Right lobe of liver (tissue), 6 donors: Measurements from ENCODE around the gene INMT. TPM values are rescaled to one million over a fixed set of nuclear protein-coding genes. Genes with fewer than 3 reads are reported as not detected.

Source experiments
- ATAC-seq, 4 donors: fragments of 200-7000 bp; cut with Tn5 transposase; one replicate each; pipeline ENCODE4 v1.9.1; 2020; ENCODE audit warnings: mild to moderate bottlenecking in 4 of 4, moderate library complexity in 4 of 4
- DNase-seq, 3 donors: peaks; one replicate each; pipeline ENCODE4 v3.0.0-alpha.2; 2020
- H3K27ac ChIP-seq, 3 donors: fragments of 200-600 bp; one replicate each; pipeline ENCODE4 v1.8.0; 2022
- H3K27me3 ChIP-seq, 2 donors: fragments of 200-600 bp; one replicate each; pipeline ENCODE4 v1.8.0; 2022
- H3K36me3 ChIP-seq, 4 donors: fragments of 200-600 bp; sonication (generic) in 1 of 4; one replicate each; pipeline versions ENCODE4 v1.5.1 to v1.8.0; 2017 to 2022; ENCODE audit warnings: control low read depth in 1 of 4
- H3K4me1 ChIP-seq, 4 donors: fragments of 200-600 bp; sonication (generic) in 1 of 4; one replicate each; pipeline versions ENCODE4 v1.5.1 to v1.8.0; 2017 to 2022; ENCODE audit warnings: control low read depth in 1 of 4
- H3K4me3 ChIP-seq, 3 donors: fragments of 200-600 bp; one replicate each; pipeline ENCODE4 v1.8.0; 2022
- H3K9me3 ChIP-seq, 4 donors: fragments of 200-600 bp; sonication (generic) in 1 of 4; one replicate each; pipeline versions ENCODE4 v1.5.1 to v1.8.0; 2017 to 2022; ENCODE audit warnings: control low read depth in 1 of 4
- POLR2A ChIP-seq: fragments of 450-650 bp; IDR thresholded peaks from one replicate; pipeline ENCODE4 v1.6.1; 2017; ENCODE audit warnings: antibody characterized with exemption, mild to moderate bottlenecking
- WGBS: methylation state at CpG from one replicate; pipeline ENCODE4 v1.1.6; 2018; ENCODE audit warnings: low coverage, low lambda C conversion rate; ENCODE audit not compliant: insufficient coverage; ENCODE audit errors: missing lambda C conversion rate; 5-methylcytosine and 5-hydroxymethylcytosine counted together
- intact Hi-C, 2 donors: fragments of 100-400 bp; cut with DNase I; formaldehyde crosslinking; loops; one replicate each; pipeline versions ENCODE4 v1.11.2 to v1.14.1; 2022
- total RNA-seq, 6 experiments: library from RNA; depleted of rRNA in 2 of 6; stranded (reverse); fragments of >200 nt in 2 of 6; fragmentation: NEBNext Ultra II Directional in 3 of 6; extraction: Animal tissue kit (Norgen Biotek cat#: 25700) in 3 of 6; gene quantifications; one replicate each; pipeline versions ENCODE4 v1.1.0 to v1.2.4, GENCODE V29; 2016 to 2023
- TF ChIP-seq, protein P1 (sequence below), 4 donors: fragments of 200-600 bp in 3 of 4; fragments of 450-650 bp in 1 of 4; IDR thresholded peaks; one replicate each; pipeline versions ENCODE4 v1.5.1 to v1.8.0; 2016 to 2022; ENCODE audit warnings: antibody characterized with exemption in 4 of 4, mild to moderate bottlenecking in 2 of 4
- donor health status: DM: no; HTN: yes; CAD: no.
- donor health status: DM: no; HTN: no; CAD: no.
- donor health status: DM: no; HTN: no; CAD: no.
- donor health status: DM: no; HTN: yes; CAD: no.
- donor health status: DM: no; HTN: yes; CAD: no.

INMT gene
- total RNA-seq, 6 experiments from 2014 or later: 14.7 to 58.9 (median 35.5) TPM

- intact Hi-C loops: no loop called here
- no peak for ATAC-seq
- H3K36me3 ChIP-seq: no peaks in the 10 kb centered on the region
- no peak overlapping the region for H3K27ac ChIP-seq
- H3K27me3 ChIP-seq: no peaks in the 10 kb centered on the region
- no peak overlapping the region for H3K4me3 ChIP-seq
- DNase-seq: no peak
- no CpG with 5 or more reads among the region's 2 CpGs for WGBS
- H3K9me3 ChIP-seq: no peaks in the 10 kb centered on the region
- TF ChIP-seq POLR2A: no peak
- TF ChIP-seq, protein P1, sequence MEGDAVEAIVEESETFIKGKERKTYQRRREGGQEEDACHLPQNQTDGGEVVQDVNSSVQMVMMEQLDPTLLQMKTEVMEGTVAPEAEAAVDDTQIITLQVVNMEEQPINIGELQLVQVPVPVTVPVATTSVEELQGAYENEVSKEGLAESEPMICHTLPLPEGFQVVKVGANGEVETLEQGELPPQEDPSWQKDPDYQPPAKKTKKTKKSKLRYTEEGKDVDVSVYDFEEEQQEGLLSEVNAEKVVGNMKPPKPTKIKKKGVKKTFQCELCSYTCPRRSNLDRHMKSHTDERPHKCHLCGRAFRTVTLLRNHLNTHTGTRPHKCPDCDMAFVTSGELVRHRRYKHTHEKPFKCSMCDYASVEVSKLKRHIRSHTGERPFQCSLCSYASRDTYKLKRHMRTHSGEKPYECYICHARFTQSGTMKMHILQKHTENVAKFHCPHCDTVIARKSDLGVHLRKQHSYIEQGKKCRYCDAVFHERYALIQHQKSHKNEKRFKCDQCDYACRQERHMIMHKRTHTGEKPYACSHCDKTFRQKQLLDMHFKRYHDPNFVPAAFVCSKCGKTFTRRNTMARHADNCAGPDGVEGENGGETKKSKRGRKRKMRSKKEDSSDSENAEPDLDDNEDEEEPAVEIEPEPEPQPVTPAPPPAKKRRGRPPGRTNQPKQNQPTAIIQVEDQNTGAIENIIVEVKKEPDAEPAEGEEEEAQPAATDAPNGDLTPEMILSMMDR (IDR thresholded peaks at IDR 0.05): no peak
- no peaks in the 10 kb centered on the region for H3K4me1 ChIP-seq
Observed at GRCh38 chr7:30729642-30730041, 22.3 kb upstream of the INMT start.

GRCh38 chr7:30730097-30730496 lies 21.8 kb upstream of the INMT start:
- Histone ChIP-seq H3K9me3 (no peaks in the 10 kb centered on the region), H3K4me3 (no peak overlapping the region), H3K27ac (no peak overlapping the region), H3K4me1 (no peaks in the 10 kb centered on the region), H3K27me3 (no peaks in the 10 kb centered on the region), H3K36me3 (no peaks in the 10 kb centered on the region)
- intact Hi-C loops: no loop called here
- DNase-seq (no peak), ATAC-seq (no peak)
- TF ChIP-seq, protein P1 (IDR thresholded peaks at IDR 0.05): no peak
- TF ChIP-seq POLR2A: no peak
- WGBS: no CpG with 5 or more reads among the region's 2 CpGs

DNA sequence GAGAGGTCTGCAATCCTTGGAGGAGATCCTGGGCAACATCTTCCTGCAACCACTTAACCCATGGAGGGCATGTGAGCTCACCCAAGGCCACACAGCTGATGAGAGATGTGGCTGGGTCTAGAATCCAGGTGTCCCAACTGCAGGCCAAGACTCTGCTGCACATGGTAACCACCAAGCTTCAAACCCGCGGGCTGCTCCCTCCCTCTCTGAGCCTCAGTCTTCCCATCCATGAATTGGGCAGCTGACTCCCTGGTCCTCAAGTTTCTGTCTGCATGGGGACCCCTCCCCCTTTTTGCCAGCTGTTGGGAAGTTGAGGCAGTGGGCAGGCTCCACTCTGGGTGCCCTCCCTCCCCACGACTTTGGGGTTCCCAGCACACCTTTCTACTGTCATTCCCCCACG lies 20.9 kb upstream of the INMT start:
- H3K27me3 ChIP-seq: no peaks in the 10 kb centered on the region
- DNase-seq (no peak), ATAC-seq (no peak)
- H3K9me3 ChIP-seq: no peaks in the 10 kb centered on the region
- no peak overlapping the region for H3K4me3 ChIP-seq
- no peaks in the 10 kb centered on the region for H3K36me3 ChIP-seq
- no peaks in the 10 kb centered on the region for H3K4me1 ChIP-seq
- intact Hi-C loops: no loop called here
- no peak overlapping the region for H3K27ac ChIP-seq
- TF ChIP-seq POLR2A: no peak
- TF ChIP-seq, protein P1 (IDR thresholded peaks at IDR 0.05): no peak
- 57% methylated on average over 2 of the region's 4 CpGs for WGBS

GRCh38 chr7:30731581-30731980 lies 20.4 kb upstream of the INMT start:
- ATAC-seq (no peak), DNase-seq (no peak)
- no peak overlapping the region for H3K4me3 ChIP-seq
- TF ChIP-seq, protein P1 (IDR thresholded peaks at IDR 0.05): no peak
- no peak for TF ChIP-seq POLR2A
- H3K27me3 ChIP-seq: no peaks in the 10 kb centered on the region
- H3K9me3 ChIP-seq: no peaks in the 10 kb centered on the region
- intact Hi-C loops: no loop called here
- no peaks in the 10 kb centered on the region for H3K4me1 ChIP-seq
- H3K27ac ChIP-seq: no peak overlapping the region
- 48% methylated on average over 10 of the region's 11 CpGs for WGBS
- no peaks in the 10 kb centered on the region for H3K36me3 ChIP-seq

- WGBS: 69% methylated on average over 3 of the region's 12 CpGs
- no peaks in the 10 kb centered on the region for H3K9me3 ChIP-seq
- H3K27me3 ChIP-seq: no peaks in the 10 kb centered on the region
- TF ChIP-seq, protein P1 (IDR thresholded peaks at IDR 0.05): no peak
- no peak for TF ChIP-seq POLR2A
- no peak overlapping the region for H3K4me3 ChIP-seq
- no peaks in the 10 kb centered on the region for H3K4me1 ChIP-seq
- DNase-seq: no peak
- intact Hi-C loops: no loop called here
- ATAC-seq: no peak
- no peaks in the 10 kb centered on the region for H3K36me3 ChIP-seq
- no peak overlapping the region for H3K27ac ChIP-seq
Observed at GRCh38 chr7:30732606-30733005, 19.3 kb upstream of the INMT start.
